ENCODE measurements around the gene LRPAP1. TPM values are rescaled to one million over a fixed set of nuclear protein-coding genes. Genes with fewer than 3 reads are reported as not detected.
"Not testable (repeated sequence)": the region's sequence is repeated elsewhere in the genome, so short reads cannot be mapped to it uniquely, and the experiment has no call there.

The LRPAP1 gene
- total RNA-seq, 5 donors from 2014 or later (not counting 1 experiment from before 2014, with no cell fraction given): 81.2 to 88.4 (median 81.9) TPM

- H3K4me3 Mint-ChIP-seq; H3K36me3 Mint-ChIP-seq; H3K27me3 ChIP-seq (replicated peaks in 1 of 2; ENCODE audit: control insufficient read depth in 2 of 2, extremely low read depth in 1 of 2, insufficient read depth in 2 of 2, low read length in 1 of 2); H3K27me3 Mint-ChIP-seq; DNase-seq; POLR2A ChIA-PET; H3K36me3 ChIP-seq (ENCODE audit: control insufficient read depth in 2 of 2, extremely low read depth in 1 of 2, insufficient read depth in 1 of 2, low read length in 1 of 2); H3K27ac ChIP-seq (ENCODE audit: low read length); H3K27ac Mint-ChIP-seq; H3K9me3 ChIP-seq; ATAC-seq (replicated peaks in 1 of 4); H3K9me3 Mint-ChIP-seq; H3K4me3 ChIP-seq (ENCODE audit: control insufficient read depth in 1 of 2, extremely low read depth in 1 of 2, low read length in 1 of 2); CTCF ChIA-PET: not testable (repeated sequence)
- WGBS (ENCODE audit: insufficient coverage): 100% methylated on average over 7 of the region's 10 CpGs
- H3K4me1 ChIP-seq (ENCODE audit: control insufficient read depth in 1 of 2, extremely low read depth in 1 of 2, insufficient read depth in 2 of 2, low read length in 2 of 2): peaks cover 6 to 18% of the 10 kb centered on the region in 2 experiments
- peaks cover 14 to 17% (median 16%) of the 10 kb centered on the region in 3 donors for H3K4me1 Mint-ChIP-seq
These were observed 3.6 kb upstream of the LRPAP1 start for GRCh38 chr4:3535812-3536211.

GRCh38 chr4:3533423-3533820 is 1.2 kb upstream of the LRPAP1 start:
- ATAC-seq (replicated peaks in 1 of 4): no peak
- Mint-ChIP-seq H3K27me3 (peaks cover 6 to 8% of the 10 kb centered on the region in 2 donors), H3K4me1 (peaks cover 26 to 35% (median 29%) of the 10 kb centered on the region in 3 donors), H3K4me3 (peak overlapping the region; percentile 49 to 98 (median 62)), H3K9me3 (peaks cover 0 to 4% (median 0%) of the 10 kb centered on the region in 3 donors), H3K36me3 (peaks cover 5% of the 10 kb centered on the region), H3K27ac (no peak overlapping the region)
- ChIA-PET CTCF (interaction anchor here in 1 of 2 donors (0.7 kb wide), 1 partner anchor 879 kb away, joined by 3 read pairs; no protein-coding TSS in a partner anchor), POLR2A (interaction anchor here in 1 of 2 donors (0.6 kb wide), 1 partner anchor 570 kb away, joined by 6 read pairs; the partner anchor contains the start of gene GRK4)
- Histone ChIP-seq H3K4me1 (ENCODE audit: control insufficient read depth in 1 of 2, extremely low read depth in 1 of 2, insufficient read depth in 2 of 2, low read length in 2 of 2) (peaks cover 8 to 39% of the 10 kb centered on the region in 2 experiments), H3K27me3 (replicated peaks in 1 of 2; ENCODE audit: control insufficient read depth in 2 of 2, extremely low read depth in 1 of 2, insufficient read depth in 2 of 2, low read length in 1 of 2) (peaks cover 0 to 3% of the 10 kb centered on the region in 2 experiments), H3K4me3 (ENCODE audit: control insufficient read depth in 1 of 2, extremely low read depth in 1 of 2, low read length in 1 of 2) (no peak overlapping the region), H3K27ac (ENCODE audit: low read length) (no peak overlapping the region), H3K36me3 (ENCODE audit: control insufficient read depth in 2 of 2, extremely low read depth in 1 of 2, insufficient read depth in 1 of 2, low read length in 1 of 2) (peaks cover 0 to 7% of the 10 kb centered on the region in 2 donors), H3K9me3 (no peaks in the 10 kb centered on the region)
- WGBS (ENCODE audit: insufficient coverage): 96% methylated on average over 3 of the region's 7 CpGs
- no peak for DNase-seq

- peaks cover 5% of the 10 kb centered on the region for H3K36me3 Mint-ChIP-seq
- peaks cover 31 to 40% (median 34%) of the 10 kb centered on the region in 3 donors for H3K4me1 Mint-ChIP-seq
- H3K4me3 ChIP-seq (ENCODE audit: control insufficient read depth in 1 of 2, extremely low read depth in 1 of 2, low read length in 1 of 2): peak overlapping the region; percentile 58 to 88
- peaks cover 0 to 13% of the 10 kb centered on the region in 2 donors for H3K36me3 ChIP-seq (ENCODE audit: control insufficient read depth in 2 of 2, extremely low read depth in 1 of 2, insufficient read depth in 1 of 2, low read length in 1 of 2)
- peaks cover 0 to 4% (median 0%) of the 10 kb centered on the region in 3 donors for H3K9me3 Mint-ChIP-seq
- H3K27ac ChIP-seq (ENCODE audit: low read length): no peak overlapping the region
- CTCF ChIA-PET: no interaction called here
- ATAC-seq (replicated peaks in 1 of 4) (peak in 2 of 4 experiments; percentile 17 to 29), DNase-seq (no peak)
- WGBS (ENCODE audit: insufficient coverage): 19% methylated on average over 38 of the region's 42 CpGs
- peak overlapping the region in 1 of 2 donors; percentile 44 for H3K27ac Mint-ChIP-seq
- no peaks in the 10 kb centered on the region for H3K9me3 ChIP-seq
- H3K27me3 Mint-ChIP-seq: peaks cover 6 to 8% of the 10 kb centered on the region in 2 donors
- H3K4me1 ChIP-seq (ENCODE audit: control insufficient read depth in 1 of 2, extremely low read depth in 1 of 2, insufficient read depth in 2 of 2, low read length in 2 of 2): peaks cover 8 to 44% of the 10 kb centered on the region in 2 experiments
- peaks cover 0 to 3% of the 10 kb centered on the region in 2 experiments for H3K27me3 ChIP-seq (replicated peaks in 1 of 2; ENCODE audit: control insufficient read depth in 2 of 2, extremely low read depth in 1 of 2, insufficient read depth in 2 of 2, low read length in 1 of 2)
- POLR2A ChIA-PET: interaction anchor here in 1 of 2 donors (0.6 kb wide), 1 partner anchor 569 kb away, joined by 6 read pairs; the partner anchor contains the start of gene GRK4
- peak overlapping the region; percentile 98 to 99 (median 99) for H3K4me3 Mint-ChIP-seq
These were observed 665 bp upstream of the LRPAP1 start for GRCh38 chr4:3532751-3533422.

- WGBS (ENCODE audit: insufficient coverage): 48% methylated on average over 14 of the region's 17 CpGs
- H3K36me3 ChIP-seq (ENCODE audit: control insufficient read depth in 2 of 2, extremely low read depth in 1 of 2, insufficient read depth in 1 of 2, low read length in 1 of 2): peaks cover 2 to 20% of the 10 kb centered on the region in 2 donors
- Mint-ChIP-seq H3K4me3 (peak overlapping the region; percentile 98 to 99 (median 99)), H3K36me3 (peaks cover 5% of the 10 kb centered on the region), H3K9me3 (peaks cover 0 to 4% (median 0%) of the 10 kb centered on the region in 3 donors), H3K27me3 (peaks cover 6 to 8% of the 10 kb centered on the region in 2 donors), H3K27ac (no peak overlapping the region), H3K4me1 (peaks cover 43 to 51% (median 44%) of the 10 kb centered on the region in 3 donors)
- DNase-seq (peak in 1 of 35 experiments; percentile 14), ATAC-seq (replicated peaks in 1 of 4) (no peak)
- no peak overlapping the region for H3K27ac ChIP-seq (ENCODE audit: low read length)
- POLR2A ChIA-PET: no interaction called here
- H3K27me3 ChIP-seq (replicated peaks in 1 of 2; ENCODE audit: control insufficient read depth in 2 of 2, extremely low read depth in 1 of 2, insufficient read depth in 2 of 2, low read length in 1 of 2): peaks cover 0 to 3% of the 10 kb centered on the region in 2 experiments
- H3K4me1 ChIP-seq (ENCODE audit: control insufficient read depth in 1 of 2, extremely low read depth in 1 of 2, insufficient read depth in 2 of 2, low read length in 2 of 2): peaks cover 8 to 53% of the 10 kb centered on the region in 2 experiments
- CTCF ChIA-PET: no interaction called here
- H3K4me3 ChIP-seq (ENCODE audit: control insufficient read depth in 1 of 2, extremely low read depth in 1 of 2, low read length in 1 of 2): peak overlapping the region; percentile 86 to 88
- no peaks in the 10 kb centered on the region for H3K9me3 ChIP-seq
These were observed 824 bp downstream of the LRPAP1 start for GRCh38 chr4:3531318-3531878.

- CTCF ChIA-PET: no interaction called here
- DNase-seq (peak in 1 of 35 experiments; percentile 2), ATAC-seq (replicated peaks in 1 of 4) (no peak)
- H3K9me3 ChIP-seq: no peaks in the 10 kb centered on the region
- peaks cover 3 to 22% of the 10 kb centered on the region in 2 donors for H3K36me3 ChIP-seq (ENCODE audit: control insufficient read depth in 2 of 2, extremely low read depth in 1 of 2, insufficient read depth in 1 of 2, low read length in 1 of 2)
- Mint-ChIP-seq H3K4me1 (peaks cover 43 to 51% (median 44%) of the 10 kb centered on the region in 3 donors), H3K9me3 (peaks cover 0 to 4% (median 0%) of the 10 kb centered on the region in 3 donors), H3K4me3 (peak overlapping the region; percentile 98 to 99 (median 99)), H3K36me3 (peaks cover 5% of the 10 kb centered on the region), H3K27me3 (peaks cover 6 to 8% of the 10 kb centered on the region in 2 donors), H3K27ac (no peak overlapping the region)
- peaks cover 0 to 3% of the 10 kb centered on the region in 2 experiments for H3K27me3 ChIP-seq (replicated peaks in 1 of 2; ENCODE audit: control insufficient read depth in 2 of 2, extremely low read depth in 1 of 2, insufficient read depth in 2 of 2, low read length in 1 of 2)
- H3K4me1 ChIP-seq (ENCODE audit: control insufficient read depth in 1 of 2, extremely low read depth in 1 of 2, insufficient read depth in 2 of 2, low read length in 2 of 2): peaks cover 8 to 53% of the 10 kb centered on the region in 2 experiments
- POLR2A ChIA-PET: no interaction called here
- H3K4me3 ChIP-seq (ENCODE audit: control insufficient read depth in 1 of 2, extremely low read depth in 1 of 2, low read length in 1 of 2): peak overlapping the region; percentile 86 to 88
- H3K27ac ChIP-seq (ENCODE audit: low read length): no peak overlapping the region
- WGBS (ENCODE audit: insufficient coverage): 98% methylated on average over 12 of the region's 18 CpGs
These were observed 1.5 kb downstream of the LRPAP1 start for GRCh38 chr4:3530663-3531254.

- peaks cover 4% of the 10 kb centered on the region for H3K36me3 Mint-ChIP-seq
- Histone ChIP-seq H3K36me3 (ENCODE audit: control insufficient read depth in 2 of 2, extremely low read depth in 1 of 2, insufficient read depth in 1 of 2, low read length in 1 of 2) (peaks cover 7 to 27% of the 10 kb centered on the region in 2 donors), H3K4me3 (ENCODE audit: control insufficient read depth in 1 of 2, extremely low read depth in 1 of 2, low read length in 1 of 2) (no peak overlapping the region), H3K9me3 (no peaks in the 10 kb centered on the region), H3K27me3 (replicated peaks in 1 of 2; ENCODE audit: control insufficient read depth in 2 of 2, extremely low read depth in 1 of 2, insufficient read depth in 2 of 2, low read length in 1 of 2) (peaks cover 0 to 3% of the 10 kb centered on the region in 2 experiments), H3K4me1 (ENCODE audit: control insufficient read depth in 1 of 2, extremely low read depth in 1 of 2, insufficient read depth in 2 of 2, low read length in 2 of 2) (peaks cover 8 to 53% of the 10 kb centered on the region in 2 experiments), H3K27ac (ENCODE audit: low read length) (no peak overlapping the region)
- WGBS (ENCODE audit: insufficient coverage): 96% methylated on average over 15 of the region's 16 CpGs
- H3K9me3 Mint-ChIP-seq: no peaks in the 10 kb centered on the region
- H3K4me1 Mint-ChIP-seq: peaks cover 44 to 51% (median 45%) of the 10 kb centered on the region in 3 donors
- ATAC-seq (replicated peaks in 1 of 4) (no peak), DNase-seq (no peak)
- H3K4me3 Mint-ChIP-seq: peak overlapping the region; percentile 98 to 99 (median 99)
- ChIA-PET CTCF (no interaction called here), POLR2A (no interaction called here)
- H3K27ac Mint-ChIP-seq: no peak overlapping the region
- peaks cover under 1 to 3% of the 10 kb centered on the region in 2 donors for H3K27me3 Mint-ChIP-seq
These were observed 2.2 kb downstream of the LRPAP1 start for GRCh38 chr4:3530051-3530450.

Data from T-cell (primary cell).